ENCODE results near the gene NUTF2. TPM values are rescaled to one million over a fixed set of nuclear protein-coding genes. Genes with fewer than 3 reads are reported as not detected.
A peak's percentile ranks its signal among the peaks of the same experiment; 100 is the strongest.

NUTF2 gene
- total and polyA plus RNA-seq, 2 donors (not counting 1 experiment from before 2014, with no cell fraction given) = 50.1 to 87.3 TPM

- DNase-seq (no peak), ATAC-seq (ENCODE audit: low read depth) (no peak)
- H3K79me2 ChIP-seq (ENCODE audit: control insufficient read depth, insufficient read depth, low read length) = peaks cover 6% of the 10 kb centered on the region
- CTCF ChIA-PET = interaction anchor here (0.7 to 9.3 kb wide), 62 partner anchors 9 to 350 kb away, joined by 3 to 151 read pairs (median 5); partner anchors contain the start of genes DDX28, DPEP2, DUS2 and GFOD2
- no peak overlapping the region for H3K9ac ChIP-seq (ENCODE audit: low read length)
- no peaks in the 10 kb centered on the region for H3K9me3 Mint-ChIP-seq (ENCODE audit: insufficient read depth)
- H3K9me3 ChIP-seq (ENCODE audit: control extremely low read depth in 1 of 3, control insufficient read depth in 2 of 3, insufficient read depth in 1 of 3, low read length in 2 of 3) = no peaks in the 10 kb centered on the region
- H3K4me1 Mint-ChIP-seq = no peaks in the 10 kb centered on the region
- no peaks in the 10 kb centered on the region for H3K27me3 ChIP-seq (replicated peaks in 1 of 4; ENCODE audit: control extremely low read depth in 1 of 4, control insufficient read depth in 3 of 4, insufficient read depth in 4 of 4, low read length in 3 of 4)
- POLR2A ChIA-PET = interaction anchor here (1.6 kb wide), 1 partner anchor 157 kb away, joined by 12 read pairs; no protein-coding TSS in a partner anchor
- H3K27ac Mint-ChIP-seq = no peak overlapping the region
- H3K4me1 ChIP-seq (ENCODE audit: control insufficient read depth in 2 of 2, insufficient read depth in 2 of 2, low read length in 2 of 2) = no peaks in the 10 kb centered on the region
- H3K4me2 ChIP-seq (replicated peaks; ENCODE audit: low read depth, low read length, poor library complexity, severe bottlenecking) = no peak overlapping the region
- no peak for TF ChIP-seq CTCF (IDR thresholded peaks at IDR 0.05)
- no peak for TF ChIP-seq EZH2 (IDR thresholded peaks at IDR 0.05; ENCODE audit: borderline replicate concordance, insufficient read depth, low read depth, low read length, poor library complexity, severe bottlenecking)
- H3K4me3 ChIP-seq (ENCODE audit: control extremely low read depth in 1 of 5, extremely low read depth in 1 of 5, insufficient read depth in 1 of 5, low read depth in 2 of 5, low read length in 4 of 5) = no peak overlapping the region
- H2AFZ ChIP-seq (ENCODE audit: insufficient read depth, low read depth, low read length, poor library complexity, severe bottlenecking) = no peak overlapping the region
- H3K4me3 Mint-ChIP-seq = no peak overlapping the region
- H4K20me1 ChIP-seq (ENCODE audit: control insufficient read depth, insufficient read depth, low read length, poor library complexity, severe bottlenecking) = no peaks in the 10 kb centered on the region
- peaks cover 0 to 74% of the 10 kb centered on the region in 2 experiments for H3K36me3 ChIP-seq (replicated peaks in 1 of 2; ENCODE audit: control extremely low read depth in 1 of 2, control insufficient read depth in 1 of 2, extremely low read depth in 1 of 2, insufficient read depth in 2 of 2, low read length in 1 of 2)
- H3K27ac ChIP-seq (ENCODE audit: low read length in 2 of 2) = no peak overlapping the region
- H3K27me3 Mint-ChIP-seq = no peaks in the 10 kb centered on the region
- intact Hi-C loops (cut with micrococcal nuclease) = loop anchor here (1.0 kb wide), 4 partner anchors 45 to 346 kb away; no protein-coding TSS in a partner anchor
- WGBS (ENCODE audit: insufficient coverage) = 87% methylated on average over 4 of the region's 6 CpGs
These were observed 36.6 kb downstream of the NUTF2 start for GRCh38 chr16:67883146-67883871.

GRCh38 chr16:67883872-67884261 lies 37.1 kb downstream of the NUTF2 start:
- H3K79me2 ChIP-seq (ENCODE audit: control insufficient read depth, insufficient read depth, low read length) = peaks cover 6% of the 10 kb centered on the region
- TF ChIP-seq CTCF (IDR thresholded peaks at IDR 0.05) = peak; percentile 96
- no peak for TF ChIP-seq EZH2 (IDR thresholded peaks at IDR 0.05; ENCODE audit: borderline replicate concordance, insufficient read depth, low read depth, low read length, poor library complexity, severe bottlenecking)
- ChIA-PET POLR2A (interaction anchor here (0.6 to 1.6 kb wide), 2 partner anchors 45 to 156 kb away, joined by 5 to 12 read pairs; no protein-coding TSS in a partner anchor), CTCF (interaction anchor here (0.7 to 9.3 kb wide), 65 partner anchors 9 to 349 kb away, joined by 3 to 151 read pairs (median 4); partner anchors contain the start of genes DDX28, DPEP2, DUS2 and GFOD2)
- WGBS (ENCODE audit: insufficient coverage) = 60% methylated on average over 11 of the region's 11 CpGs
- Mint-ChIP-seq H3K27me3 (no peaks in the 10 kb centered on the region), H3K4me1 (no peaks in the 10 kb centered on the region), H3K4me3 (no peak overlapping the region), H3K9me3 (ENCODE audit: insufficient read depth) (no peaks in the 10 kb centered on the region), H3K27ac (no peak overlapping the region)
- H3K27ac ChIP-seq (ENCODE audit: low read length in 2 of 2) = no peak overlapping the region
- no peak overlapping the region for H3K4me3 ChIP-seq (ENCODE audit: control extremely low read depth in 1 of 5, extremely low read depth in 1 of 5, insufficient read depth in 1 of 5, low read depth in 2 of 5, low read length in 4 of 5)
- H3K27me3 ChIP-seq (replicated peaks in 1 of 4; ENCODE audit: control extremely low read depth in 1 of 4, control insufficient read depth in 3 of 4, insufficient read depth in 4 of 4, low read length in 3 of 4) = no peaks in the 10 kb centered on the region
- ATAC-seq (ENCODE audit: low read depth) (peak; percentile 88), DNase-seq (peak; percentile 81)
- no peaks in the 10 kb centered on the region for H4K20me1 ChIP-seq (ENCODE audit: control insufficient read depth, insufficient read depth, low read length, poor library complexity, severe bottlenecking)
- H3K9me3 ChIP-seq (ENCODE audit: control extremely low read depth in 1 of 3, control insufficient read depth in 2 of 3, insufficient read depth in 1 of 3, low read length in 2 of 3) = no peaks in the 10 kb centered on the region
- intact Hi-C loops (cut with micrococcal nuclease) = loop anchor here (1.0 kb wide), 4 partner anchors 44 to 345 kb away; no protein-coding TSS in a partner anchor
- no peak overlapping the region for H3K4me2 ChIP-seq (replicated peaks; ENCODE audit: low read depth, low read length, poor library complexity, severe bottlenecking)
- peaks cover 0 to 68% of the 10 kb centered on the region in 2 experiments for H3K36me3 ChIP-seq (replicated peaks in 1 of 2; ENCODE audit: control extremely low read depth in 1 of 2, control insufficient read depth in 1 of 2, extremely low read depth in 1 of 2, insufficient read depth in 2 of 2, low read length in 1 of 2)
- no peak overlapping the region for H3K9ac ChIP-seq (ENCODE audit: low read length)
- no peak overlapping the region for H2AFZ ChIP-seq (ENCODE audit: insufficient read depth, low read depth, low read length, poor library complexity, severe bottlenecking)
- no peaks in the 10 kb centered on the region for H3K4me1 ChIP-seq (ENCODE audit: control insufficient read depth in 2 of 2, insufficient read depth in 2 of 2, low read length in 2 of 2)
